ENCODE measurements around the gene HEATR1.
"Not testable (repeated sequence)": the region's sequence is repeated elsewhere in the genome, so short reads cannot be mapped to it uniquely, and the experiment has no call there.

The HEATR1 gene

DNA sequence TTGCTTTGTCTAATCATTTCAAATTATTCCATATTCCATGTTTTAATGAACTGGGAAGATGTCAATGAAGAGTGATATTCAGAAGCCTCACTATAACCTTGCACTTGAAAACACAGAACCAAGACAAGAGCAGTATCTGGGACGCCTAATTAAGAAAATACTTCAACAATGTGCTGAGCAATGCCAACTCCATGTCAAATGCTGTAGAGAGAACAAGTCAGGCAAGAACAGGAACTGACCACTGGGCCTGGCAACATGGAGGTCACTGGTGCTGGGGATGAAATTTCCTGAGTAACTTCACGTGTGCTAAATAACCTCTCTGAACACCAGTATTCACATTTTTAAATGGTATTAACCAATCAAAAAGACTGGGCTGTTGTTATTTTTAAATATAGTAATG is 22.8 kb downstream of the HEATR1 start:
- TF ChIP-seq, protein P1, sequence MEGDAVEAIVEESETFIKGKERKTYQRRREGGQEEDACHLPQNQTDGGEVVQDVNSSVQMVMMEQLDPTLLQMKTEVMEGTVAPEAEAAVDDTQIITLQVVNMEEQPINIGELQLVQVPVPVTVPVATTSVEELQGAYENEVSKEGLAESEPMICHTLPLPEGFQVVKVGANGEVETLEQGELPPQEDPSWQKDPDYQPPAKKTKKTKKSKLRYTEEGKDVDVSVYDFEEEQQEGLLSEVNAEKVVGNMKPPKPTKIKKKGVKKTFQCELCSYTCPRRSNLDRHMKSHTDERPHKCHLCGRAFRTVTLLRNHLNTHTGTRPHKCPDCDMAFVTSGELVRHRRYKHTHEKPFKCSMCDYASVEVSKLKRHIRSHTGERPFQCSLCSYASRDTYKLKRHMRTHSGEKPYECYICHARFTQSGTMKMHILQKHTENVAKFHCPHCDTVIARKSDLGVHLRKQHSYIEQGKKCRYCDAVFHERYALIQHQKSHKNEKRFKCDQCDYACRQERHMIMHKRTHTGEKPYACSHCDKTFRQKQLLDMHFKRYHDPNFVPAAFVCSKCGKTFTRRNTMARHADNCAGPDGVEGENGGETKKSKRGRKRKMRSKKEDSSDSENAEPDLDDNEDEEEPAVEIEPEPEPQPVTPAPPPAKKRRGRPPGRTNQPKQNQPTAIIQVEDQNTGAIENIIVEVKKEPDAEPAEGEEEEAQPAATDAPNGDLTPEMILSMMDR (IDR thresholded peaks at IDR 0.05; ENCODE audit: low read depth, low read length), result no peak
- H3K4me3 ChIP-seq (ENCODE audit: low read depth, low read length), result no peak overlapping the region

DNA sequence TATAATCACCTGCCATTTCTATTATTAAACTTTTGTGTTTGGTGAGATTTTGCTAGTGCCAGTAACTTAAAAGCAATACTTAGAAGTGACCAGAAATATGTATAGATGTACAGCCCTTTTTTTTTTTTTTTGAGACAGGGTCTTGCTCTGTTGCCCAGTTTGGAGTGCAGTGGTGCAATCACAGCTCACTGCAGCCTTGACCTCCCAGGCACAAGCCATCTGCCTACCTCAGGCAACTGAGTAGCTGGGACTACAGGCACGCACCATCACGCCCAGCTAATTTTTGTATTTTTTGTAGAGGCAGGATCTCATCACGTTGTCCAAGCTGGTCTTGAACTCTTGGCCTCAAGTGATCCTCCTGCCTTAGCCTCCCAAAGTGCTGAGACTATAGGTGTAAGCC is 23.9 kb downstream of the HEATR1 start:
- not testable (repeated sequence) for H3K4me3 ChIP-seq (ENCODE audit: low read depth, low read length)

DNA sequence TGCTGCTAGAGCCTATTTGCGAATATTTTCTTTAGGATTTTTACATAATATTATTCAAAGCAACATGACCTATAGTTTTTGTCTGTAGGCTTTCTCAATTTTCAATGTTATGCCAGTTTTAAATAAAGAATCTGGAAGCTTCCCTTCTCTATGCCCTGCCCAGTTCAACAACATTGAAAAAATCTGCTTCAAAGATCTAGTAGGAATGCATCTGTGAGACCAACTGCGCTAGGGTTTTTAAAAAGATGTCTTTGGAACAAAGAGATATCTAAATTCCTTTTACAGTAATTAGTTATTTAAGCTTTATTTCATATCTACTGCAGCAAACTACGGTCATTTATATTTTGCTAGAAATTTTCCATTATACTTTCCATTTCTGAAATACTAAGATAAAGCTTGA is 25.7 kb downstream of the HEATR1 start:
- TF ChIP-seq, protein P1 (IDR thresholded peaks at IDR 0.05; ENCODE audit: low read depth, low read length), result no peak

DNA sequence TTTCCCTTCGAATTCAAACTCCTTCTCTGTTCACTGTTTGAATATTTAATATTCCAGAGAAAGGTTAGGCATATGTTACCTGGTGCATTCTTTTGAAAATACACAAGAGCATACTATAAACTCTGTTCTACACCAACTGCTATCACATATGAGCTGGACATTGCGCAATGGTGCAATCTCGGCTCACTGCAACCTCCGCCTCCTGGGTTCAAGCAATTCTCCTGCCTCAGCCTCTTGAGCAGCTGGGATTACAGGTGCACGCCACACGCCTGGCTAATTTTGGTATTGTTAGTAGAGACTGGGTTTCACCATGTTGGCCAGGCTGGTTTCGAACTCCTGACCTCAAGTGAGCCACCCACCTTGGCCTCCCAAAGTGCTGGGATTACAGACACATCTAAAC is 27.3 kb downstream of the HEATR1 start:
- H3K4me3 ChIP-seq (ENCODE audit: low read depth, low read length), result not testable (repeated sequence)

More for the DNA sequence above, 25.7 kb downstream of the HEATR1 start:
- H3K4me3 ChIP-seq (ENCODE audit: low read depth, low read length), result no peak overlapping the region

DNA sequence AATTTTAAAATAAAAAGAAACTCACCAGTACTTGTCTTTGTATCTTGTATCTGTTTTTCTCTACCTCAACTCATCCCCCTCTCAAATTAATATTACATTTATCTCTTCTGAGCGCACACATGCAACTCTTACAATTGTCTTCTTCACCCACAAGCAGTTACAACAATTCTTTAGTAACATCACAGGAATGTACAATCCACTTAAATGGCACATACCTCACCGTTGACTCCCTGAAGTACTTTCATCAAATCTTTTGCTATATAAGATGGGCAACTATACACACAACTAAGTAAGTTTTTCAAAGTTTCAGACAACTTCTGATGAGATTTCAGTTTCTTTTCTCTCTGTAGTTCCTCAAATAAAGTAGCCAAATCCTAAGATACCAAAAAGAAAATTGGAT is 28.3 kb downstream of the HEATR1 start:
- no peak overlapping the region for H3K4me3 ChIP-seq (ENCODE audit: low read depth, low read length)
- TF ChIP-seq, protein P1 (IDR thresholded peaks at IDR 0.05; ENCODE audit: low read depth, low read length), result no peak

DNA sequence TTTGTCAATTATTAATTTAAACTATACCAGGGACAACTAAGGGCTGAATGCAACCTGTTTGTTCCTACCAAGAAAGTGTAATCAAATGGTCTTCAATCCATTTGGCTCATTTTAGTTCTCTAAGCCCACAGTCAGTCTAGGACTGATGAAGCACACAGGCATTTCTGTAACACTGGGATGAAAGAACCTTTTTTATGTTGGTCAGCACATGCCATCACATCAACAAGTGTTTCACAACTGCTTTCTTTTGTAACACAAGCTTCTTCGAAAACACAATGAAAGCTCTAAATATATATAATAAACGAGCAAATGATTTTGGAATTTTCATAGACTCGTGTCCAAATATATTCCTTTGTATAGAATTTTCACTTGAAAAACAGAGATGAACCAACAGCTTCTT is 28.8 kb downstream of the HEATR1 start:
- TF ChIP-seq, protein P1 (IDR thresholded peaks at IDR 0.05; ENCODE audit: low read depth, low read length), result no peak
- H3K4me3 ChIP-seq (ENCODE audit: low read depth, low read length), result no peak overlapping the region

DNA sequence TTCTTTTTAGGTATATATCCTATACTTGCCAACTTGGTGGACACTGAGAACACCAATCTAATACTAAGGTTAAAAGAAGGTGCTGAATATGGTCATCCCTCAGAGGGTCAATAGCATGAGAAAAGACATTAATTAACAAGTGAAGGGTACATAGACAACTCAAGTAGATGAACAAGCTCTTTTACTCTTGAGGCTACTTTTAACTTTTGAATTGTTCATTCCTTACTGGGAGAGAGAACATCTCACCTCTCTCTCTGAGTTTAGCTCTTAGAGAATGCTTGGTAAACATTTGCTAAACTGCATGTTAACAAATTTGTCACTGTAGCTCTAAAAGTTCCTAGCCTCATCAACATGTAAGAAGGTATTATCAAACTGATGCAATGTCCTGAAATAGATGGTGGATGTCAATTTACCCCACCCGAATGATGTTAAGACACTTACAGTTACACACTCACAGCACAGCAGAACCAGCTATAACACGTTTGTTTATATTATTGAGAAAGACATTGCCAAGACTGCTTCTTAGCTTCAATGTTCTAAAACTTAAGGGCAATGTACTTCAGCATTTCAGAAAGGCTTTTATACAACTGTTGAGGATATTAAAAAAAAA is 35.9 kb downstream of the HEATR1 start:
- TF ChIP-seq, protein P1 (IDR thresholded peaks at IDR 0.05; ENCODE audit: low read depth, low read length), result no peak
- no peak overlapping the region for H3K4me3 ChIP-seq (ENCODE audit: low read depth, low read length)

DNA sequence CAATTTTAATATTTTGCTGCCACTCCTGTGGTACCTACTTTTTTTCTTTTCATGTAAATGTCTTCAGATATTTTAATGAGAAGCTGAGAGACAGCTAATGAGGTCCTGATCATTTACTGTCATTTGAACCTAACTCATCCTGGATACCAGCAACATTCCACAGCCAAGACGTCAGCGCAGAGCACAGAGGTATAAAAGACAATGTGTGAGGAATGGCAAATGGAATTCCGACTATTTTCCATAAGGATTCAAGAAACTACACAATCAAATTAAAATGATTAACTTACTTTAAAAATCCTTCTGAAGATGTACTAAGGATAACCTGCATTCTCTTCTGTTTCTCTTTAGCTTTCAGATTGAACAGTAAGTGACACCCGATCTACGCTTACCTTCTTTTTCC is 38.8 kb downstream of the HEATR1 start:
- TF ChIP-seq, protein P1 (IDR thresholded peaks at IDR 0.05; ENCODE audit: low read depth, low read length), result no peak
- H3K4me3 ChIP-seq (ENCODE audit: low read depth, low read length), result no peak overlapping the region

Data from WI38 (cell line).